Astrocyte of the spinal cord (primary cell): ENCODE measurements around the gene GPHN.

Experiments
- DNase-seq: peaks from one replicate; pipeline ENCODE4 v3.0.0; 2011; ENCODE audit warnings: low read depth, low spot score
- H3K4me3 ChIP-seq: 2 replicates; pipeline ENCODE4 v1.5.1; 2011; ENCODE audit warnings: low read depth, mild to moderate bottlenecking, low read length, moderate library complexity
- in situ Hi-C: cut with HindIII; loops from 2 replicates; pipeline ENCODE4 v1.10.0; 2017; ENCODE audit warnings: low sequenced_read_pairs
- TF ChIP-seq, protein P1 (sequence below): IDR thresholded peaks from 2 replicates; pipeline ENCODE4 v1.5.1; 2012; ENCODE audit warnings: low read depth, mild to moderate bottlenecking, low read length, inconsistent platforms

Gene GPHN

GRCh38 chr14:67004521-67004920 is 496.6 kb downstream of the GPHN start:
- DNase-seq: no peak
- TF ChIP-seq, protein P1, sequence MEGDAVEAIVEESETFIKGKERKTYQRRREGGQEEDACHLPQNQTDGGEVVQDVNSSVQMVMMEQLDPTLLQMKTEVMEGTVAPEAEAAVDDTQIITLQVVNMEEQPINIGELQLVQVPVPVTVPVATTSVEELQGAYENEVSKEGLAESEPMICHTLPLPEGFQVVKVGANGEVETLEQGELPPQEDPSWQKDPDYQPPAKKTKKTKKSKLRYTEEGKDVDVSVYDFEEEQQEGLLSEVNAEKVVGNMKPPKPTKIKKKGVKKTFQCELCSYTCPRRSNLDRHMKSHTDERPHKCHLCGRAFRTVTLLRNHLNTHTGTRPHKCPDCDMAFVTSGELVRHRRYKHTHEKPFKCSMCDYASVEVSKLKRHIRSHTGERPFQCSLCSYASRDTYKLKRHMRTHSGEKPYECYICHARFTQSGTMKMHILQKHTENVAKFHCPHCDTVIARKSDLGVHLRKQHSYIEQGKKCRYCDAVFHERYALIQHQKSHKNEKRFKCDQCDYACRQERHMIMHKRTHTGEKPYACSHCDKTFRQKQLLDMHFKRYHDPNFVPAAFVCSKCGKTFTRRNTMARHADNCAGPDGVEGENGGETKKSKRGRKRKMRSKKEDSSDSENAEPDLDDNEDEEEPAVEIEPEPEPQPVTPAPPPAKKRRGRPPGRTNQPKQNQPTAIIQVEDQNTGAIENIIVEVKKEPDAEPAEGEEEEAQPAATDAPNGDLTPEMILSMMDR: no peak
- no peak overlapping the region for H3K4me3 ChIP-seq
- in situ Hi-C loops: no loop called here

DNA sequence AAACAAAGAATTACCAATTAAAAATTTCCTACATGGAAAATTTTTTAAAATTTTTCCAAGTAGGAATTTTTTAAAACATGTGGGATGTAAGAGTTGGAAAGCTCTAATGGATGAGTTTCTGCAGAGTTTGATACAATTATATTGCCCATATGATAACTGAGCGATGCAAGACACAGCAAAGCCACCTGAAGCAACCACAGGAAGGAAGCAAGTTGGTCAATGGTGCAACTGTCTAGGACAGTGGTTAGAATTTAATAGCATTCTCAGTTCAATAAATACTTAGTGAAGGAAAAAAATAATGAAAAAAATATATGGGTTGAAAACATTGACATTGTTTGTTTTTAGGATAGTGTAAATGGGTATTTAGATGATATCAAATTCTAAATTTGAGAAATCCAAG is 502.7 kb downstream of the GPHN start:
- DNase-seq: no peak
- TF ChIP-seq, protein P1: no peak
- no peak overlapping the region for H3K4me3 ChIP-seq
- in situ Hi-C loops: no loop called here

DNA sequence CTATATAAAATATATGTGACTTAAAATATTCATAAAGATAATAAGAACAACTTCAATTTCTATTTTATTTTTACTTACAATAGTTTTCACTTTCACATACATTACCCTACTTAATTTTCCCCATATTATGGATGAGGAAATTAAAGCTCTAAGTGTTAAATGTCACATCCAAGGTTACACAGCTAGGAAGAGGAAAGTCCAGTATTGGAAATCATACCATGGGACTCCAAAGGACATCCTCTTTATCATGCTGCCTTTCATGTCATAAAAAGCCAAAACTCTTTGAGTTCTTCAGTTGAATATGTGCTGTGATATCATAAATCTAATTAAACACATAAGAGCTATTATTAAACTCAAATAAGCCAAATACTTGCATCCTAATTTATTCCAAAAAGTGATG is 508.9 kb downstream of the GPHN start:
- no peak for DNase-seq
- in situ Hi-C loops: no loop called here
- H3K4me3 ChIP-seq: no peak overlapping the region
- TF ChIP-seq, protein P1: no peak

- in situ Hi-C loops: no loop called here
- no peak for DNase-seq
- no peak overlapping the region for H3K4me3 ChIP-seq
- TF ChIP-seq, protein P1: no peak
Measured at GRCh38 chr14:67018720-67019119, 510.8 kb downstream of the GPHN start.

DNA sequence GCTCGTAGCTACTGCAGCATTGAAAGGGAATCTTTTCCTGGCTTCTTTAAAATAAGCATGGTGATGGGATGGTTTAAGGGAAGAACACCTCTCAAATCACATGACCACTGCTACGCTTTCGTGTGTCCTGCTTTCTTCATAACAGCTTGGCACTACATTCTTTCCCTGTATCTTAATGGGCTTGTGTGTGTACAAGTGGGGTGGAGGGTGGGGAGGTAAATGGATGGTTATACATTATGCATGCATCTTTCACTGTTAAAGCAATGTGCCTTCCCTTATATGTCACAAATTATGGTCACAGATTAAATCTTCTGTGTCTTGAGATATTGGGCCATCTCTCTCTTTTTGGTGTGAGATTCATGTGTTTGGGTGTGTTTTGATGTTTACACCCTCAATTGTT is 511.8 kb downstream of the GPHN start:
- in situ Hi-C loops: no loop called here
- DNase-seq: no peak
- TF ChIP-seq, protein P1: no peak
- no peak overlapping the region for H3K4me3 ChIP-seq

DNA sequence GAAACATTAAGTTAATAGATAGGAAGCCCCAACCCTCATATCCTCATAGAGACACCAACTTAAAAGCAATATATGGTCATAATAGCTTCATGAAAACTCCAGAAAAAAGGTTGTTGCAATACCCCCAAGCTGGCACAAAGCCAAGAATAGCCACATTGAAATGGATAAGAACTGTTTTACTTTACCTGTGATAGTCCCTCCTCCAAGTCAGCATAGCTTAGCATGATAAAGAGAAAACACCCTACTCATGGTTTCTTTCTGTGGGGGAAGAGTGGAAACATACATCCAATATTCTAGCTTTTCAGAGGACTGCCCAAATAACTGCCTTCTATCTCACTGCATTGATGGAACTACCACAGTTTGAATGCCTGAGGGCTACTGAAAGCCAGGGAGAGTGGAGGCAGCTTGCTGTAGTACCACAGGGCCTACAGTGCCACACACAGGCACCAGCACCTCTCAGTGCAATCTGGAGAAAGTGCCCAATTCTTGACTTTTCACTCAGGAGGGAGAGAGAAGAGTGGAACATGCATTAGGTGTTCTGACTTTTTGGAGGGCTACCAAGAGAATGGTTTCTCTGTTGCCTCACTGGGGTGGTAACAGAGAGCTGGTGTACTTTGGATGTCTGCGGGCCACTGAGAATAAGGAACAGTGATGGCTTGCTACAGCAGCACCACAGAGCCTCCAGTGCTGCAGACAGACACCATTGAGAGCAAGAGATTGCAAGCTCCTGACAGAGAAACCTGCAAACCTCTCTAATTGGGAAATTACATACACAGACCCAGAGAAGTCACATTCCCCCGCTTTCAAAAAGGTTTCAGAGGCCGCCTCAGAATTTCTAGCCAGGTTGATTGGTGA is 524.2 kb downstream of the GPHN start:
- TF ChIP-seq, protein P1: no peak

More for the DNA sequence above, 524.2 kb downstream of the GPHN start:
- in situ Hi-C loops: no loop called here
- no peak overlapping the region for H3K4me3 ChIP-seq
- no peak for DNase-seq
